ENCODE measurements around the gene CDK10. TPM values are rescaled to one million over a fixed set of nuclear protein-coding genes. Genes with fewer than 3 reads are reported as not detected.

CDK10 gene
- total and polyA plus RNA-seq, 9 of the 15 experiments (the other 6 are each of a cell fraction or from before 2014, with no cell fraction given) = 2.0 to 85.1 (median 40.1) TPM

- TF ChIP-seq, protein P1, sequence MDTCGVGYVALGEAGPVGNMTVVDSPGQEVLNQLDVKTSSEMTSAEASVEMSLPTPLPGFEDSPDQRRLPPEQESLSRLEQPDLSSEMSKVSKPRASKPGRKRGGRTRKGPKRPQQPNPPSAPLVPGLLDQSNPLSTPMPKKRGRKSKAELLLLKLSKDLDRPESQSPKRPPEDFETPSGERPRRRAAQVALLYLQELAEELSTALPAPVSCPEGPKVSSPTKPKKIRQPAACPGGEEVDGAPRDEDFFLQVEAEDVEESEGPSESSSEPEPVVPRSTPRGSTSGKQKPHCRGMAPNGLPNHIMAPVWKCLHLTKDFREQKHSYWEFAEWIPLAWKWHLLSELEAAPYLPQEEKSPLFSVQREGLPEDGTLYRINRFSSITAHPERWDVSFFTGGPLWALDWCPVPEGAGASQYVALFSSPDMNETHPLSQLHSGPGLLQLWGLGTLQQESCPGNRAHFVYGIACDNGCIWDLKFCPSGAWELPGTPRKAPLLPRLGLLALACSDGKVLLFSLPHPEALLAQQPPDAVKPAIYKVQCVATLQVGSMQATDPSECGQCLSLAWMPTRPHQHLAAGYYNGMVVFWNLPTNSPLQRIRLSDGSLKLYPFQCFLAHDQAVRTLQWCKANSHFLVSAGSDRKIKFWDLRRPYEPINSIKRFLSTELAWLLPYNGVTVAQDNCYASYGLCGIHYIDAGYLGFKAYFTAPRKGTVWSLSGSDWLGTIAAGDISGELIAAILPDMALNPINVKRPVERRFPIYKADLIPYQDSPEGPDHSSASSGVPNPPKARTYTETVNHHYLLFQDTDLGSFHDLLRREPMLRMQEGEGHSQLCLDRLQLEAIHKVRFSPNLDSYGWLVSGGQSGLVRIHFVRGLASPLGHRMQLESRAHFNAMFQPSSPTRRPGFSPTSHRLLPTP (IDR thresholded peaks at IDR 0.05; ENCODE audit: borderline replicate concordance, extremely low read depth, insufficient read length) = no peak
- TF ChIP-seq, protein P2, sequence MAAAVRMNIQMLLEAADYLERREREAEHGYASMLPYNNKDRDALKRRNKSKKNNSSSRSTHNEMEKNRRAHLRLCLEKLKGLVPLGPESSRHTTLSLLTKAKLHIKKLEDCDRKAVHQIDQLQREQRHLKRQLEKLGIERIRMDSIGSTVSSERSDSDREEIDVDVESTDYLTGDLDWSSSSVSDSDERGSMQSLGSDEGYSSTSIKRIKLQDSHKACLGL (CRISPR knock-in tag; IDR thresholded peaks at IDR 0.05; ENCODE audit: borderline replicate concordance, poor library complexity, severe bottlenecking) = peak; percentile 76
- TF ChIP-seq NRF1 (conservative IDR thresholded peaks at IDR 0.05 in 1 of 2, IDR thresholded peaks at IDR 0.05 in 1 of 2) (peak; percentile 97), GABPB1 (CRISPR knock-in tag; IDR thresholded peaks at IDR 0.05) (peak; percentile 64), DDX20 (tag; IDR thresholded peaks at IDR 0.05; ENCODE audit: low read depth) (no peak), E4F1 (CRISPR knock-in tag; IDR thresholded peaks at IDR 0.05; ENCODE audit: borderline replicate concordance) (peak; percentile 56; the same call in 1 of the 2 replicates), ZNF695 (CRISPR knock-in tag; IDR thresholded peaks at IDR 0.05) (no peak), SRSF1 (IDR thresholded peaks at IDR 0.05; ENCODE audit: low read depth, low read length) (no peak), NR2C2 (CRISPR knock-in tag; IDR thresholded peaks at IDR 0.05) (0 out of 2 replicates have a peak, but pooled peaks have one; percentile 43), NR2C2 (tag; IDR thresholded peaks at IDR 0.05) (no peak), PRPF4 (IDR thresholded peaks at IDR 0.05; ENCODE audit: insufficient read depth, low read depth, low read length, poor library complexity, severe bottlenecking) (no peak), ARID3B (CRISPR knock-in tag; IDR thresholded peaks at IDR 0.05; ENCODE audit: borderline replicate concordance) (no peak), SP1 (CRISPR knock-in tag; IDR thresholded peaks at IDR 0.05) (peak; percentile 77), ZNF23 (CRISPR knock-in tag; IDR thresholded peaks at IDR 0.05) (no peak), ZNF24 (IDR thresholded peaks at IDR 0.05) (no peak)
- TF ChIP-seq, protein P3, sequence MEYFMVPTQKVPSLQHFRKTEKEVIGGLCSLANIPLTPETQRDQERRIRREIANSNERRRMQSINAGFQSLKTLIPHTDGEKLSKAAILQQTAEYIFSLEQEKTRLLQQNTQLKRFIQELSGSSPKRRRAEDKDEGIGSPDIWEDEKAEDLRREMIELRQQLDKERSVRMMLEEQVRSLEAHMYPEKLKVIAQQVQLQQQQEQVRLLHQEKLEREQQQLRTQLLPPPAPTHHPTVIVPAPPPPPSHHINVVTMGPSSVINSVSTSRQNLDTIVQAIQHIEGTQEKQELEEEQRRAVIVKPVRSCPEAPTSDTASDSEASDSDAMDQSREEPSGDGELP (CRISPR knock-in tag; IDR thresholded peaks at IDR 0.05; ENCODE audit: borderline replicate concordance) = peak; percentile 74
- TF ChIP-seq, protein P4, sequence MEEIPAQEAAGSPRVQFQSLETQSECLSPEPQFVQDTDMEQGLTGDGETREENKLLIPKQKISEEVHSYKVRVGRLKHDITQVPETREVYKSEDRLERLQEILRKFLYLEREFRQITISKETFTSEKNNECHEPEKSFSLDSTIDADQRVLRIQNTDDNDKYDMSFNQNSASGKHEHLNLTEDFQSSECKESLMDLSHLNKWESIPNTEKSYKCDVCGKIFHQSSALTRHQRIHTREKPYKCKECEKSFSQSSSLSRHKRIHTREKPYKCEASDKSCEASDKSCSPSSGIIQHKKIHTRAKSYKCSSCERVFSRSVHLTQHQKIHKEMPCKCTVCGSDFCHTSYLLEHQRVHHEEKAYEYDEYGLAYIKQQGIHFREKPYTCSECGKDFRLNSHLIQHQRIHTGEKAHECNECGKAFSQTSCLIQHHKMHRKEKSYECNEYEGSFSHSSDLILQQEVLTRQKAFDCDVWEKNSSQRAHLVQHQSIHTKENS (CRISPR knock-in tag; IDR thresholded peaks at IDR 0.05) = no peak
Observed at GRCh38 chr16:89686520-89687091, at the start of gene CDK10 (continued).
